ENCODE results near the gene TLCD3B.

DNA sequence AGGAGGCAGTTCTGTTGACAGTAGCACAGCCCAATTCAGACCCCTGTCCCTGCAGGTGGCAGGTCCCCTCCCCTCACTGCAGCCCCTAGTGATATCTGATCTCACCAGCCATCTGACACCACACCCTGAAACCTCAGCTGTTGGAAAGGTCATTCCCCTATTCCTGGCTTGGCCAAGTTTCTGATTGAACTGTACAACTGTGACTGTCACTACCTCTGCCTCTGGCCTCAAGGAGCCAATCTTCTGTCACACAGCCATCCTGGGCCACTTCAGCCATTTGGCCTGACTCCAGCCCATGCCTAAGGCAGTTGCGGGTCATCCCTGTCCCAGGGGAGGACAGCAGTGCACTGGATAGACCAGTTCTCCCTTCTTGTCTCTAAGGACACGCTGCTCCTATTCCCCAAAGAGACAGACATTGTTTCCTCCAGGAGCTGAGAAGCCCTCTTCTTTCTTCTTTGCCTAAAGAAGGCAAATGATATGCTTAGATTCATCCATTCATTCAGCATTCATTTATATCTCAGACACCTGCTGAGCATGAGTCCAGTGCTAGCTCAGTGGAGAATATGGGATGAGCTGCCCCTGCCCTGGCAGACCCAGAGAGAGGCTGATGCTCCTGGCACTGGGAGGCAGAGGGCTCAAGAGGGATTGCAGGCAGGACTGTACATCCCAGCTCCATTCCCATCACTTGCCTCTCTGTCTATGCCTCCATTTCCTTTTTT lies 29.9 kb upstream of the TLCD3B start:
- TF ChIP-seq, protein P1, sequence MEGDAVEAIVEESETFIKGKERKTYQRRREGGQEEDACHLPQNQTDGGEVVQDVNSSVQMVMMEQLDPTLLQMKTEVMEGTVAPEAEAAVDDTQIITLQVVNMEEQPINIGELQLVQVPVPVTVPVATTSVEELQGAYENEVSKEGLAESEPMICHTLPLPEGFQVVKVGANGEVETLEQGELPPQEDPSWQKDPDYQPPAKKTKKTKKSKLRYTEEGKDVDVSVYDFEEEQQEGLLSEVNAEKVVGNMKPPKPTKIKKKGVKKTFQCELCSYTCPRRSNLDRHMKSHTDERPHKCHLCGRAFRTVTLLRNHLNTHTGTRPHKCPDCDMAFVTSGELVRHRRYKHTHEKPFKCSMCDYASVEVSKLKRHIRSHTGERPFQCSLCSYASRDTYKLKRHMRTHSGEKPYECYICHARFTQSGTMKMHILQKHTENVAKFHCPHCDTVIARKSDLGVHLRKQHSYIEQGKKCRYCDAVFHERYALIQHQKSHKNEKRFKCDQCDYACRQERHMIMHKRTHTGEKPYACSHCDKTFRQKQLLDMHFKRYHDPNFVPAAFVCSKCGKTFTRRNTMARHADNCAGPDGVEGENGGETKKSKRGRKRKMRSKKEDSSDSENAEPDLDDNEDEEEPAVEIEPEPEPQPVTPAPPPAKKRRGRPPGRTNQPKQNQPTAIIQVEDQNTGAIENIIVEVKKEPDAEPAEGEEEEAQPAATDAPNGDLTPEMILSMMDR (IDR thresholded peaks at IDR 0.05) = no peak
- TF ChIP-seq FOXJ3 (CRISPR knock-in tag; IDR thresholded peaks at IDR 0.05) (no peak), POLR2AphosphoS5 (IDR thresholded peaks at IDR 0.05; ENCODE audit: low read depth, low read length) (no peak)
